ENCODE results near the gene BRI3BP. TPM values are rescaled to one million over a fixed set of nuclear protein-coding genes. Genes with fewer than 3 reads are reported as not detected.
"Not testable (repeated sequence)": the region's sequence is repeated elsewhere in the genome, so short reads cannot be mapped to it uniquely, and the experiment has no call there.

BRI3BP gene
- total RNA-seq, 1 donor from 2014 or later, result 11.6 TPM

DNA sequence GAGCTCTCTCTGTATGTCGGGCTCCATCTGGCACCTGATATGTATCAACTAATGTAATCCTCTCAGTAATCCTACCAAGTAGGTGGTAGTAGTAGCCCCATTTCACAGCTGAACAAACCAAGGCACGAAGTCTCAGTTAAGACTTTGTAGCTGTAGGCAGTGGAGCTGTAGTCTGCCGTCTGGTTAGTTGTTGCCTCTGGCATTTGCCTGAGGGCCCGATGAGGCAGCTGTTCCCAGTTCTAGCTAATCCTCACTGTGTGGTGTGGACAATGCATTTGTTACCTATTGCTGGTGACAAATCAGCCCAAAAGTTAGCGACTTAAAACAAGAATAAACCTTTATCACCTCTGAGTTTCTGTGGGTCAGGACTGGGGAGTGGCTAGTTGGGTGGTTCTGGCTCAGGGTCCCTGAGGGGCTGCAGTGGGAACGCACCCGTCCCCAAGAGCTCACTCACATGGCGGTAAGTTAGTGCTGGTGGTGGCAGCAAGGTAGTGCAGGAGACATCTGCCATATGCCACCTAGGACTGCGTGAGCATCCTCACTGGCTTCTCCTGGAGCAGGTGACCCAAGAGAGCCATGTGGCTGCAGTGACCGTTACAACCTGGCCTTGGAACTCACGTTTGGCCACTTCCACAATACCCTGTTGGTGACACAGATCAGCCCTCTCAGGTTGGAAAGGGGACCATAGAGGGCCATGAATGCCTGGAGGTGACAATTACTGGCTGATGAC, 77.4 kb downstream of the BRI3BP start:
- Histone ChIP-seq H3K27me3 (ENCODE audit: control insufficient read depth, insufficient read depth, low read length) (no peaks in the 10 kb centered on the region), H3K36me3 (ENCODE audit: control insufficient read depth, insufficient read depth, low read length) (peaks cover 12% of the 10 kb centered on the region), H3K4me3 (ENCODE audit: low read depth, low read length) (no peak overlapping the region)
- FAIRE-seq, result no peak
- DNase-seq (ENCODE audit: low read depth), result no peak
- TF ChIP-seq CTCF (IDR thresholded peaks at IDR 0.05; ENCODE audit: insufficient read depth, low read length, severe bottlenecking), result no peak

DNA sequence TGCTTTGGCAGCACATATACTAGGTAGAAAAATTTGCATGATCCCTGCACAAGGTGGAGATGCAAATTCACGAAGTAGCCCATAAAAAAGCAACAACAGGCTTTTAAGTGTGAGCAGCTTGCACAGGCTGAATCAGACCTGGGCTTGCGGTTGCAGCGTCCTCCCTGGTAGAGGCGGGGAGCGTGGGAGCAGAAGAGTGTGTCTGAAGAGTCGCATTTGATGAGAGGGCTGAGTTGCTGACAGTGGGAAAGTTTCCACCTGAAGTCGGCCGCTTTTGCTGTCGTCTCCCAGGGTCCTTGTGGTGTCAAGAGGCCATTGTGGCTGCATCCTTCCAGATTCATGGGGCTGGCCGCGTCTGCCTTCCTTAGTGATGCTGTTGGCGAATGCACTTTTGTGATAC, 78.0 kb downstream of the BRI3BP start:
- Histone ChIP-seq H3K4me3 (ENCODE audit: low read depth, low read length) (no peak overlapping the region), H3K36me3 (ENCODE audit: control insufficient read depth, insufficient read depth, low read length) (peaks cover 16% of the 10 kb centered on the region), H3K27me3 (ENCODE audit: control insufficient read depth, insufficient read depth, low read length) (no peaks in the 10 kb centered on the region)
- FAIRE-seq (no peak), DNase-seq (ENCODE audit: low read depth) (no peak)
- no peak for TF ChIP-seq CTCF (IDR thresholded peaks at IDR 0.05; ENCODE audit: insufficient read depth, low read length, severe bottlenecking)

DNA sequence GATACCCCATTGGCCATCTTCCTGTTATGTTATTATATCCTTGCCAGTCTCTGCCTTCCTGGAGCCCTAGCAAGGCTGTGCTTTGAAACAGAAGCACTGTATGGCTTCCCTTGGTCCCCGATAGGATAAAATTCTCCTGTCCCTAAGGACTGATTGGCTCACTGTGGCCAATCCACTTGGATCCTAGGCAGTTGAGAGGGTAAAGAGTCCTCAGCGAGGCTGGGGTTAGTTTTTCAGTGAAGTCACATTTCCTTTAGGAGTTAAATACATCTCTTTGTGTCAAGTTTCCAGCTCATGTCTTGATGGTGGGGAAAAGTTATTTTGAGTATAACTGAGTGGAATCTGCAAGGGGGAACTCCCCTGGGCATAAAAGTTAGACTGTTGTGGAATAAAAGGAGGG, 79.1 kb downstream of the BRI3BP start:
- FAIRE-seq (no peak), DNase-seq (ENCODE audit: low read depth) (no peak)
- Histone ChIP-seq H3K4me3 (ENCODE audit: low read depth, low read length) (no peak overlapping the region), H3K27me3 (ENCODE audit: control insufficient read depth, insufficient read depth, low read length) (no peaks in the 10 kb centered on the region), H3K36me3 (ENCODE audit: control insufficient read depth, insufficient read depth, low read length) (peaks cover 18% of the 10 kb centered on the region)
- TF ChIP-seq CTCF (IDR thresholded peaks at IDR 0.05; ENCODE audit: insufficient read depth, low read length, severe bottlenecking), result no peak

GRCh38 chr12:125074294-125074693, 80.8 kb downstream of the BRI3BP start:
- not testable (repeated sequence) for DNase-seq (ENCODE audit: low read depth); FAIRE-seq; H3K27me3 ChIP-seq (ENCODE audit: control insufficient read depth, insufficient read depth, low read length); H3K4me3 ChIP-seq (ENCODE audit: low read depth, low read length)
- H3K36me3 ChIP-seq (ENCODE audit: control insufficient read depth, insufficient read depth, low read length), result peaks cover 14% of the 10 kb centered on the region

DNA sequence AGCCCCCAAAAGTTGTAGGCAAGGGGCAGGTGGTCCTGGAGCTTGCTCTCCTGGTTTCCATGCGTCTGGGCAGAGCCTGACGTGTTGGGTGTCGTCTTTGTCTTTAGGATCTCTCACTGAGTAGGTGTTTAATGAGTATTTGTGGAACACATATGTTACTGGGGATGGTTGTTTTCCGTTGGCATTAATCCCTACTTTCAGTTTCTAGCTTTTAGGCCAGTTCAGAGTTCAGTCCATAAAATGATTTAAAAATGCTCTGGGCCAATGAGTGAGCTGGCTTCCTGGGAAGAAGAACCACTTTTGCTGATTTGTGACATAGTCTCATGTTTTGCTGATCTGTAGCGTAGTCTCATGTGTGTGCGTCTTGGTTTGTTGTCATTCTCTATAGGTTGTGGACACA, 82.7 kb downstream of the BRI3BP start:
- no peak for TF ChIP-seq CTCF (IDR thresholded peaks at IDR 0.05; ENCODE audit: insufficient read depth, low read length, severe bottlenecking)
- Histone ChIP-seq H3K36me3 (ENCODE audit: control insufficient read depth, insufficient read depth, low read length) (peaks cover 11% of the 10 kb centered on the region), H3K27me3 (ENCODE audit: control insufficient read depth, insufficient read depth, low read length) (no peaks in the 10 kb centered on the region), H3K4me3 (ENCODE audit: low read depth, low read length) (no peak overlapping the region)
- FAIRE-seq (no peak), DNase-seq (ENCODE audit: low read depth) (no peak)

GRCh38 chr12:125079084-125079483, 85.6 kb downstream of the BRI3BP start:
- FAIRE-seq, result no peak
- H3K27me3 ChIP-seq (ENCODE audit: control insufficient read depth, insufficient read depth, low read length), result no peaks in the 10 kb centered on the region
- no peak for DNase-seq (ENCODE audit: low read depth)
- TF ChIP-seq CTCF (IDR thresholded peaks at IDR 0.05; ENCODE audit: insufficient read depth, low read length, severe bottlenecking), result no peak
- no peak overlapping the region for H3K4me3 ChIP-seq (ENCODE audit: low read depth, low read length)
- H3K36me3 ChIP-seq (ENCODE audit: control insufficient read depth, insufficient read depth, low read length), result peaks cover 12% of the 10 kb centered on the region

All from bronchial epithelial cell (primary cell).